ENCODE results near the gene CSTPP1. TPM values are rescaled to one million over a fixed set of nuclear protein-coding genes. Genes with fewer than 3 reads are reported as not detected.
A peak's percentile ranks its signal among the peaks of the same experiment; 100 is the strongest.

The CSTPP1 gene
- polyA plus RNA-seq, 1 donor from 2014 or later, result 46.4 TPM

DNA sequence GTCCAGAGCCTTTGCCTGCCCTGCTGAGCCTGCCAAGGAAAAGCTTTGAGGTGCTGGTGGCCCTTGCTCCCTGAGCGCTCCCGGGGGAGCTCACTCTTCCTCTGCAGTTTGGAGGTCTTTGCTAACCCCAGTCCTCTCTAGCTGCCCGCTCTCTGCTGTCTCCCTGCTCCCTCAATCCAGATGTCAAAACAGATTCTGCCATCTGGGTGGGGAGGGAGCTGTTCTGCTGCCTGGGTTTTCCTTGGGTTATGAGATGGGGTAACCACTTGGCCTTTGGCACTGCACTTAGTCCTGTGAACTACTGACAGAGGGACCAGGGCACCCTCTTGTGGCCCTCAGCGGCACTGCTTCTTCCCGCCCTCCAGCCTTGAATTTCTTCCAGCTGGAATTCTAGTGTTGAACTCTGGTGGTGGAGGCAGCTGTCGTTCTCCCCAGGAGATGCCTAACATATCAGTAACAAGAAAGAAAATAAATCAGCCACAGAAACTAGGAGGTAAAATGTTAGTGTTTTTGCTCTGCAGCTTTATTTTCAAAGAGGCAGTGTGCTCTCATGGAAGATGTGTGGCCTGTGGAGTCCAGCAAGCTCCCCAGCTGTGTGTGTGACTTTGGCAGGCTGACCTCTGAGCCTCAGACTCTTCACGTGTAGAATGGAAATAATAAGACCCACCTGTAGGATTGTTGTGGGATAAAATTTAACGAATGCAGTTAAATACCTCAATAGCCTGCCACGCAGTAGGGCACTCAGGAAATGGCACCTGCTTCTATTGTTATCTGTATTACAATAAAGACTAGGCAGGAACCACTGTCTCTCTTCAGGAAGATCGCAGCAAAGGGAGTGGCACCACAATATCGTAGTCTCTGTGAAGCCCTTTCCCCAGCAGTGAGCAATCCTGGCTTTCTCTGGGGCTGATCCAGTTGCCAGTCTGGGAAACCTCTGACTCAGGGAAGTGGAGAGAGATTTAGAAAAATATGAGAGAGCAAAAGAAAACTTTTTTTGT, 216.7 kb downstream of the CSTPP1 start:
- H3K4me2 ChIP-seq (ENCODE audit: low read length), result no peak overlapping the region
- no peak overlapping the region for H3K9ac ChIP-seq (ENCODE audit: low read length)
- no peaks in the 10 kb centered on the region for H4K20me1 ChIP-seq (ENCODE audit: insufficient read depth)
- H3K9me2 ChIP-seq (ENCODE audit: insufficient read depth, low read length), result no peaks in the 10 kb centered on the region
- H3K4me3 ChIP-seq (ENCODE audit: low read length), result no peak overlapping the region
- H3K27me3 ChIP-seq (ENCODE audit: insufficient read depth, low read depth, low read length), result no peaks in the 10 kb centered on the region
- no peak overlapping the region for H2AFZ ChIP-seq (ENCODE audit: low read depth, low read length)
- no peaks in the 10 kb centered on the region for H3K9me3 ChIP-seq (ENCODE audit: low read length)
- no peaks in the 10 kb centered on the region for H3K36me3 ChIP-seq (ENCODE audit: insufficient read depth, low read length)
- H3F3A ChIP-seq (ENCODE audit: insufficient read depth, low read length, poor library complexity, severe bottlenecking), result no peaks in the 10 kb centered on the region
- no peak for TF ChIP-seq EZH2 (IDR thresholded peaks at IDR 0.05; ENCODE audit: borderline replicate concordance, insufficient read depth, low read length, poor library complexity, severe bottlenecking)
- TF ChIP-seq CTCF (IDR thresholded peaks at IDR 0.05; ENCODE audit: poor library complexity, severe bottlenecking), result peak; percentile 94
- TF ChIP-seq RAD21 (conservative IDR thresholded peaks at IDR 0.05), result peak; percentile 93
- TF ChIP-seq REST (IDR thresholded peaks at IDR 0.05; ENCODE audit: borderline replicate concordance), result no peak
- TF ChIP-seq EP300 (conservative IDR thresholded peaks at IDR 0.05; ENCODE audit: poor library complexity, severe bottlenecking), result no peak
- peak; percentile 95 for TF ChIP-seq SMC3 (conservative IDR thresholded peaks at IDR 0.05; ENCODE audit: poor library complexity)
- H3K79me2 ChIP-seq (replicated peaks; ENCODE audit: insufficient read depth, low read length), result no peaks in the 10 kb centered on the region
- no peak overlapping the region for H3K27ac ChIP-seq (ENCODE audit: low read length)

GRCh38 chr11:47154616-47155570, 218.3 kb downstream of the CSTPP1 start:
- no peaks in the 10 kb centered on the region for H3F3A ChIP-seq (ENCODE audit: insufficient read depth, low read length, poor library complexity, severe bottlenecking)
- TF ChIP-seq EZH2 (IDR thresholded peaks at IDR 0.05; ENCODE audit: borderline replicate concordance, insufficient read depth, low read length, poor library complexity, severe bottlenecking), result no peak
- no peak for TF ChIP-seq REST (IDR thresholded peaks at IDR 0.05; ENCODE audit: borderline replicate concordance)
- TF ChIP-seq MXI1 (conservative IDR thresholded peaks at IDR 0.05; ENCODE audit: poor library complexity, severe bottlenecking), result no peak
- no peak for TF ChIP-seq CTCF (IDR thresholded peaks at IDR 0.05; ENCODE audit: poor library complexity, severe bottlenecking)
- TF ChIP-seq RAD21 (conservative IDR thresholded peaks at IDR 0.05), result no peak
- no peaks in the 10 kb centered on the region for H3K9me3 ChIP-seq (ENCODE audit: low read length)
- H3K9me2 ChIP-seq (ENCODE audit: insufficient read depth, low read length), result no peaks in the 10 kb centered on the region
- H3K36me3 ChIP-seq (ENCODE audit: insufficient read depth, low read length), result no peaks in the 10 kb centered on the region
- no peak overlapping the region for H3K9ac ChIP-seq (ENCODE audit: low read length)
- H3K79me2 ChIP-seq (replicated peaks; ENCODE audit: insufficient read depth, low read length), result no peaks in the 10 kb centered on the region
- no peak overlapping the region for H3K4me3 ChIP-seq (ENCODE audit: low read length)
- no peak overlapping the region for H3K27ac ChIP-seq (ENCODE audit: low read length)
- H3K27me3 ChIP-seq (ENCODE audit: insufficient read depth, low read depth, low read length), result no peaks in the 10 kb centered on the region
- H3K4me2 ChIP-seq (ENCODE audit: low read length), result no peak overlapping the region
- H4K20me1 ChIP-seq (ENCODE audit: insufficient read depth), result no peaks in the 10 kb centered on the region
- no peak overlapping the region for H2AFZ ChIP-seq (ENCODE audit: low read depth, low read length)
